Memory B cell (primary cell): Measurements from ENCODE around the gene ANP32B.
A peak's percentile ranks its signal among the peaks of the same experiment; 100 is the strongest.
"Not testable (repeated sequence)": the region's sequence is repeated elsewhere in the genome, so short reads cannot be mapped to it uniquely, and the experiment has no call there.

ENCODE experiments used
- ATAC-seq: fragments of 150-1000 bp; cut with Tn5 transposase; 2 replicates; pipeline ENCODE4 v1.10.0; 2021; ENCODE audit warnings: low read depth, mild to moderate bottlenecking, moderate library complexity
- DNase-seq, 2 donors: peaks; one replicate each; pipeline ENCODE4 v3.0.0; 2022; ENCODE audit warnings: low spot score in 2 of 2
- H3K27ac Mint-ChIP-seq: one replicate; pipeline ENCODE4 v1.8.0; 2022; ENCODE audit warnings: mild to moderate bottlenecking, moderate library complexity, mixed read lengths
- H3K27me3 Mint-ChIP-seq: one replicate; pipeline ENCODE4 v1.8.0; 2022; ENCODE audit warnings: mixed read lengths
- H3K36me3 Mint-ChIP-seq: one replicate; pipeline ENCODE4 v1.8.0; 2022; ENCODE audit warnings: mild to moderate bottlenecking, mixed read lengths
- H3K4me1 Mint-ChIP-seq: one replicate; pipeline ENCODE4 v1.8.0; 2022; ENCODE audit warnings: mixed read lengths
- H3K4me3 Mint-ChIP-seq: one replicate; pipeline ENCODE4 v1.8.0; 2022; ENCODE audit warnings: mild to moderate bottlenecking, moderate library complexity, mixed read lengths
- H3K9me3 Mint-ChIP-seq: one replicate; pipeline ENCODE4 v1.8.0; 2022; ENCODE audit warnings: mixed read lengths

Gene ANP32B

GRCh38 chr9:97993000-97993399 is 9.9 kb downstream of the ANP32B start:
- DNase-seq = no peak
- Mint-ChIP-seq H3K4me3 (no peak overlapping the region), H3K4me1 (peaks cover 44% of the 10 kb centered on the region), H3K9me3 (no peaks in the 10 kb centered on the region), H3K27ac (no peak overlapping the region), H3K27me3 (no peaks in the 10 kb centered on the region), H3K36me3 (peaks cover 5% of the 10 kb centered on the region)
- peak; percentile 96 for ATAC-seq

GRCh38 chr9:97994703-97995102 is 11.6 kb downstream of the ANP32B start:
- H3K27ac Mint-ChIP-seq = no peak overlapping the region
- H3K4me3 Mint-ChIP-seq = no peak overlapping the region
- H3K27me3 Mint-ChIP-seq = no peaks in the 10 kb centered on the region
- H3K4me1 Mint-ChIP-seq = peaks cover 36% of the 10 kb centered on the region
- no peaks in the 10 kb centered on the region for H3K9me3 Mint-ChIP-seq
- DNase-seq (no peak), ATAC-seq (no peak)
- peaks cover 10% of the 10 kb centered on the region for H3K36me3 Mint-ChIP-seq

DNA sequence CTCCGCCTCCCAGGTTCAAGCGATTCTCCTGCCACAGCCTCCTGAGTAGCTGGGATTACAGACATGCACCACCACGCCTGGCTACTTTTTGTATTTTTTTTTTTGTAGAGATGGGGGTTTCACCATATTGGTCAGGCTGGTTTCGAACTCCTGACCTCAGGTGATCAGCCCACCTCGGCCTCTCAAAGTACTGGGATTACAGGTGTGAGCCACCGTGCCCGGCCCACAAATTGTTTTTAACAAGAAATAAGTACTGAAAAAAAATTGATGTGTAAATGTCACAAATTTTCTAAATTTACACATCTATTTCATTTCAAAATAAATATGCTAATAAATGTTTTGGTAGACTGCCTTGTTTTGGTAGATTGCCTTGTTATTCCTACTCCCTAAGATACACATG is 13.5 kb downstream of the ANP32B start:
- not testable (repeated sequence) for H3K27ac Mint-ChIP-seq, DNase-seq, ATAC-seq, H3K27me3 Mint-ChIP-seq, H3K4me3 Mint-ChIP-seq, H3K9me3 Mint-ChIP-seq
- Mint-ChIP-seq H3K4me1 (peaks cover 23% of the 10 kb centered on the region), H3K36me3 (peaks cover 15% of the 10 kb centered on the region)

DNA sequence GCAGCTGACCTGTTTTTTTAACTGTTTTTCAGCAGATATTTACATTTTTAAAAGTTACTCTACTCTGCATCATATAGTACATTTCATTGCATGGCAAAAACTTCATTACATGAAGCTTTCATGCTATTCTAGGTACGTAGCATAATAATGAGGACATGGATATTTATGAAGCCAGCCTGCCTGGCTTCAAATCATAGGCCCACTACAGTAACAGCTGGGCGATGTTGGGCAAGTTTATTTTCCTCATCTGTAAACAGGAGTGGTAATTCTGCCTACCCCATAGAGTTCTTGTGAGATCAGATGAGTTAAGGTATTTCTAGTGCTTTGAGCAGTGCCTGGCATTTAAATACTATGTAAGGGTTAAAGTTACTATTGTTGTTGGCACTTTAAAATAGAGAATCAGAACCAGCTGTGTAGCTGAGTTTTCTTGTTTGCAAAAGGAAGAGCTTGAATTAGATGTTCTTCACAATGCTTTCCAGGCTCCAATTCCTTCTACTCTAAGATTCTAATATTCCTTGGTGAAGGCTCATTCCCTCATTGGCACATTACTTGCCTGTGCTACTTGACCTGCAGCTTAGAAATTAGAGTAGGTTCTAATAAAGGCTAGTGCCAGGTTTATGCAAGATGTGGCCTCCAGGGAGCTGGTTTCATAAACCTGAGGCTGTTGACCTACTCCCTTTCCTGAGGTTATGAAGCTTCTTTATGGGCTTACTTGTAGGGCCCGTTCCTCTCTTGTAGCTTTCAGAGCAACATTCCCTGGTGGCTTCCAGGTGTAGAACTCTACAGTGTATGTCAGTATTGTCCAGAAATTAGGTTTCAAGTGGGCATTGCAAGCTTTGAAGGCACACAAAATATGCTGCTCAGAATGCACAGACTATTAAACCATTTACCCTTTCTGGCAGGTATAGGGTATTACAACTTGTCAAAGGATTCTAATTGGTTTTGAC is 14.5 kb downstream of the ANP32B start:
- H3K4me1 Mint-ChIP-seq = peaks cover 17% of the 10 kb centered on the region
- no peaks in the 10 kb centered on the region for H3K9me3 Mint-ChIP-seq
- DNase-seq = no peak
- H3K4me3 Mint-ChIP-seq = no peak overlapping the region
- no peaks in the 10 kb centered on the region for H3K27me3 Mint-ChIP-seq
- ATAC-seq = no peak
- no peak overlapping the region for H3K27ac Mint-ChIP-seq
- peaks cover 15% of the 10 kb centered on the region for H3K36me3 Mint-ChIP-seq

DNA sequence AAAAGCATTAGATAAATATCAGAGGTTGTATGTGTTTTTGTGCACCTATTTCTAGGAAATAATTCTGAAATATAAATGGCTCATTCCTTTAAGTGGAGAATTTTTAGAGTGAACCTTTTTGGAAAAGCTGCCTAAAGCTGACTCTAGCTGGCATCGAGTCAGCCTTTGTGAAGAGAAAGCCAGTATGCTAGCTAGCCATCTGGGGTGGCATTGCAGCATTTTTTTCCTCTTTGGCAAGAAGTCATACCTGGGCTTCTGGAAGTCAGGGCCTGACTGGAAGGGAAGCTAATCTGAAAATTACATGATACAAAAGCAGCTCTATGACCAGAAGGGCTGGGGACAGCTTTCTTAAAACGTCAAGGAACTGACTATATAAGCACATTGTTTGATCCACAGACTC is 19.7 kb downstream of the ANP32B start:
- H3K27me3 Mint-ChIP-seq = no peaks in the 10 kb centered on the region
- ATAC-seq = no peak
- no peaks in the 10 kb centered on the region for H3K9me3 Mint-ChIP-seq
- no peak overlapping the region for H3K27ac Mint-ChIP-seq
- H3K4me3 Mint-ChIP-seq = no peak overlapping the region
- peaks cover 10% of the 10 kb centered on the region for H3K4me1 Mint-ChIP-seq
- DNase-seq = no peak
- H3K36me3 Mint-ChIP-seq = peaks cover 30% of the 10 kb centered on the region

DNA sequence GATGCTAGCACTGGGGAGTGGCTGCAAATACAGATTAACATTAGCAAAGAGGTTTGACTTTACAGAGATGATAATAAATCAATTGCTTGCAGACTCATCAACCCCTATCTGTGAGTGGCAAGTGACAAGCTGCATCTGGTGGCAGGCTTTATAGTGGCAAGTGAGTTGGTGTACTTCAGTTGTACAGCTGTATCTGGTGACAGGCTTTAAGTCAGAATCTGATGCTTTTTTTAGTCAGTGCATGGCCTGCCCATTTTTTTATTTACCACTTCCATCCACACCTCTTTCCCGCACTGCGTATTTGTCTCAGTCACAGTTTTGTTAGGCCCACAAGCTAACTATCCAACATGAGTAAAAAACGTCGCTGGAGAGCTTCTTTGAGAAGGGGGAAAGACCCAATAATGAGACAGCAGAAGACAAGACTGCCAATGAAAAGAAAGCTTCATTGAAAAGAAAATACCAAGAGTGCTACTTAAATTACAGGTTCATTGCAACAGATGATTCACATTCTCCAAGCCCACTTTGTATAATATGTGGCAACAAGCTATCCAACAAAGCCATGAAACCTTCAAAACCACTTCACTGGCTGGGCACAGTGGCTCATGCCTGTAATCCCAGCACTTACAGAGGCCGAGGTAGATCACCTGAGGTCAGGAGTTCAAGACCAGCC is 23.1 kb downstream of the ANP32B start:
- Mint-ChIP-seq H3K4me1 (peaks cover 19% of the 10 kb centered on the region), H3K36me3 (peaks cover 29% of the 10 kb centered on the region), H3K9me3 (no peaks in the 10 kb centered on the region), H3K27me3 (no peaks in the 10 kb centered on the region), H3K27ac (no peak overlapping the region), H3K4me3 (no peak overlapping the region)
- no peak for ATAC-seq
- DNase-seq = no peak

DNA sequence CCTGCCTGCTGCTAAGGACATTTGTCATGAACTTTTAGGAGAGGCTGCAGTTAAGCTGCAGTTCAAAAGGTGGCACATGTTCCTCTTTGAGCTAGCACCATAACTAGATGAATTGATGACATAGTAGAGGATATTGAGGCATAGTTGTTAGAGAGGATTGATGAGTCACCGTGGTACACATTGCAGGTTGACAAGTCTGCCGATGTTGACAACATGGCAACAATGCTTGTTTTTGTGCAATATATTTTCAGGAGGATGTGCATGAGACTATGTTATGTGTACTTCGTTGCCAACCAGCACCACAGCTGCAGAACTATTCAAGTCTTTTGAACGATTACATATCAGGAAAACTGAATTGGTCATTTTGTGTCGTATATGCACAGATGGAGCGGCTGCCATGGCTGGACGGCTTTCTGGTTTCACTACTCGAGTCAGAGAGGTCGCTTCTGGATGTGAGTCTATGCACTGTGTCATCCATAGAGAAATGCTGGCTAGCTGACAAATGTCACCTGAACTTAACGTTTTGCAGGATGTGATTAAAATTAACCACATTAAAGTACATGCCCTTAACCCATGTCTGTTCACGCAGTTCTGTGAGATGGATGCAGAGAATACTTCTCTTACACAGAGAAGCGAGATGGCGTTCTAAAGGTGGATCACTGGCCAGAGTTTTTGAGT is 24.2 kb downstream of the ANP32B start:
- Mint-ChIP-seq H3K4me1 (peaks cover 19% of the 10 kb centered on the region), H3K9me3 (no peaks in the 10 kb centered on the region), H3K27me3 (no peaks in the 10 kb centered on the region), H3K36me3 (peaks cover 37% of the 10 kb centered on the region), H3K27ac (no peak overlapping the region), H3K4me3 (no peak overlapping the region)
- no peak for ATAC-seq
- no peak for DNase-seq

- Mint-ChIP-seq H3K9me3 (no peaks in the 10 kb centered on the region), H3K4me1 (peaks cover 19% of the 10 kb centered on the region), H3K4me3 (no peak overlapping the region), H3K27me3 (no peaks in the 10 kb centered on the region), H3K36me3 (peaks cover 42% of the 10 kb centered on the region), H3K27ac (no peak overlapping the region)
- DNase-seq = no peak
- no peak for ATAC-seq
Measured at GRCh38 chr9:98008764-98009163, 25.6 kb downstream of the ANP32B start.

- Mint-ChIP-seq H3K36me3 (peaks cover 40% of the 10 kb centered on the region), H3K9me3 (no peaks in the 10 kb centered on the region), H3K27ac (peak overlapping the region; percentile 69), H3K4me1 (peaks cover 19% of the 10 kb centered on the region), H3K4me3 (no peak overlapping the region), H3K27me3 (no peaks in the 10 kb centered on the region)
- DNase-seq (no peak), ATAC-seq (no peak)
Measured at GRCh38 chr9:98009437-98009836, 26.3 kb downstream of the ANP32B start.

DNA sequence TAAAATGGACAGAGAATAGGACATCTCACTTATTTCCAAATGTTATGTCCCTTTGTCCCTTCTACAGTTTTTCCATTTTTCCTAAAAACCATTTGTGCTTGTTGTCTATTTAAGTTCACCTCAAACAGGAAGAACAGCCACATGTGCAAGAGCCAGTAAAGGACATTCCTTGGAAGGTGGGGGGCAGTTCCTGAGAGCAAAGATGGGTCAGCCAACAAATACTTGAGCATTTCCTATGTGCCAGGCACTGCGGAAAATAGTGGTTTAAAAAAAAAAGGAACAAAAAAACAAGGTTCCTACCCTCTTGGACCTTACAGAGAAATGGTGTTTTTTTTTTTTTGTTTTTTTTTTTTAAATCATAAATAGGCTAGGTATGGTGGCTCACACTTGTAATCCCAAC is 26.8 kb downstream of the ANP32B start:
- ATAC-seq (no peak), DNase-seq (no peak)
- no peaks in the 10 kb centered on the region for H3K9me3 Mint-ChIP-seq
- H3K4me3 Mint-ChIP-seq = no peak overlapping the region
- H3K27ac Mint-ChIP-seq = peak overlapping the region; percentile 69
- peaks cover 36% of the 10 kb centered on the region for H3K36me3 Mint-ChIP-seq
- peaks cover 19% of the 10 kb centered on the region for H3K4me1 Mint-ChIP-seq
- no peaks in the 10 kb centered on the region for H3K27me3 Mint-ChIP-seq

DNA sequence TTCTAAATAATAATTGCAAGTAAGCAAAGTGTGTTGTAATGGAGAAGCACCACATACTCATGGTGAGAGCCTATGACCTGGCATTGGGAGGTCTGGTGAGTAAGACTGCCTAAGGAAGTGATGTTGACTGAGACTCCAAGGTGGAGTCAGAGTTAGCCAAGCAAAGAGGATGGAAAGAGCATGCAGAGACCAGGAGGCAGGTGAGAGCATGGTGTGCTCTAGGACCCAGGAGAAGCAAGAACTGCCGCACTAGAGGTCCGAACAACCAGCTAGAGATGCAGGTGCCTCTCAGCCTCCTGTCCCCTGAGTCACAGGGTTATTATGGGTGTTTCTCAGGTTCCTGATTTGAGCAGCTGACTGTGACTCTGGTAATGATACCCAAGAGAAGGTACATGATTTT is 27.3 kb downstream of the ANP32B start:
- ATAC-seq (peak; percentile 100), DNase-seq (peak; percentile 27 to 53)
- Mint-ChIP-seq H3K27ac (peak overlapping the region; percentile 39), H3K27me3 (no peaks in the 10 kb centered on the region), H3K4me1 (peaks cover 19% of the 10 kb centered on the region), H3K9me3 (no peaks in the 10 kb centered on the region), H3K36me3 (peaks cover 37% of the 10 kb centered on the region), H3K4me3 (peak overlapping the region; percentile 40)

DNA sequence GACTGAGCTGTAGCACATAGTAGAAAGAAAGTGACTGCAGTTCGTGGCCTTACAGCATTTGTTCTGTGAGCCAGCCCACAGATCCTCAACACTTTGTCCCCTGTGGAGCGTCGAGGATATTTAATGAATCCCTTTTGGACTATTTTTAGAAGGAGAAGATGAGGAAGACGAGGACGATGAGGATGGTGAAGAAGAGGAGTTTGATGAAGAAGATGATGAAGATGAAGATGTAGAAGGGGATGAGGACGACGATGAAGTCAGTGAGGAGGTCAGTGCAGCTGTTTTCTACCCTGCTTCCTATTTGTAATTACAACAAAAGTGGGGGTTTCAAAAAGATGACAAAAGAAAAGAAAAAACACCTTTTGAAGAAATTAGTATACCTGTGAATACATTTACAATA is 28.0 kb downstream of the ANP32B start:
- Mint-ChIP-seq H3K27ac (peak overlapping the region; percentile 39), H3K4me1 (peaks cover 17% of the 10 kb centered on the region), H3K9me3 (no peaks in the 10 kb centered on the region), H3K27me3 (no peaks in the 10 kb centered on the region), H3K4me3 (no peak overlapping the region), H3K36me3 (peaks cover 36% of the 10 kb centered on the region)
- DNase-seq (no peak), ATAC-seq (no peak)

DNA sequence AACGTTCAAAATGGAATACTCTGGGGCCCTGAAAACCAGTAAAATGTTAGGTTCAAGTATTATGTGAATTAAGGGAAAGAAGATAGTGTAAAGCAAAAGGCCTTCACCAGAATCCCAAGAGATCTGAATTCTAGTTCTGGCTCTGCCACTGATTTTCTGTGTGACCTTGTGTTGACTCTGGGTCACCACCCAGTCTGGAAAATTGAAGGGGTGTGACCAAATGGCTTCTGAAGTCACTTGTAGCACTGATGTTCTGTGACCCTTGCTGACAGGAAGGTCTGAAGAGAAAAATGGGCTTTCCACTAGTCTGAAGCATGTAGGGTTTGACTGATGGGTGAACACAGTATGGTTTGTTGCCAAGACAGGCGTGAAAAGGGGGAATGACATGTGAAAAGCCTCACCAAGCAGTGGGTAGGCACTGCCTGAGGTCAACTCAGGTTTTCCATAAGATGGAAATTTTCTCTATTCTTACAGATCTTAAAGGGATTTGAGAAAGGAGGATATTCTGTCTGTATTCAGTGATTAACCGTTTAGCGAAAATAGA is 33.1 kb downstream of the ANP32B start:
- H3K4me1 Mint-ChIP-seq = peaks cover 2% of the 10 kb centered on the region
- peaks cover 38% of the 10 kb centered on the region for H3K36me3 Mint-ChIP-seq

GRCh38 chr9:98017306-98017705 is 34.2 kb downstream of the ANP32B start:
- Mint-ChIP-seq H3K4me3 (no peak overlapping the region), H3K27ac (peak overlapping the region; percentile 67), H3K9me3 (no peaks in the 10 kb centered on the region), H3K27me3 (no peaks in the 10 kb centered on the region), H3K4me1 (peaks cover 2% of the 10 kb centered on the region), H3K36me3 (peaks cover 33% of the 10 kb centered on the region)
- ATAC-seq (no peak), DNase-seq (no peak)

More for the DNA sequence above, 33.1 kb downstream of the ANP32B start:
- Mint-ChIP-seq H3K9me3 (no peaks in the 10 kb centered on the region), H3K27me3 (no peaks in the 10 kb centered on the region), H3K27ac (no peak overlapping the region), H3K4me3 (no peak overlapping the region)
- no peak for ATAC-seq
- no peak for DNase-seq
